Pulmonary artery endothelial cell (primary cell): ENCODE results near the gene MEGF11. TPM values are rescaled to one million over a fixed set of nuclear protein-coding genes. Genes with fewer than 3 reads are reported as not detected.

Experiments used
- DNase-seq: peaks from one replicate; pipeline ENCODE4 v3.0.0-alpha.2; 2011; ENCODE audit warnings: low read depth, low spot score
- total RNA-seq: library from RNA; depleted of rRNA; stranded (reverse); fragments of >200 nt; gene quantifications from 2 replicates; pipeline ENCODE4 v1.2.3, GENCODE V29; 2014

The MEGF11 gene
- total RNA-seq, 1 donor from 2014 or later, result under 0.01 TPM

DNA sequence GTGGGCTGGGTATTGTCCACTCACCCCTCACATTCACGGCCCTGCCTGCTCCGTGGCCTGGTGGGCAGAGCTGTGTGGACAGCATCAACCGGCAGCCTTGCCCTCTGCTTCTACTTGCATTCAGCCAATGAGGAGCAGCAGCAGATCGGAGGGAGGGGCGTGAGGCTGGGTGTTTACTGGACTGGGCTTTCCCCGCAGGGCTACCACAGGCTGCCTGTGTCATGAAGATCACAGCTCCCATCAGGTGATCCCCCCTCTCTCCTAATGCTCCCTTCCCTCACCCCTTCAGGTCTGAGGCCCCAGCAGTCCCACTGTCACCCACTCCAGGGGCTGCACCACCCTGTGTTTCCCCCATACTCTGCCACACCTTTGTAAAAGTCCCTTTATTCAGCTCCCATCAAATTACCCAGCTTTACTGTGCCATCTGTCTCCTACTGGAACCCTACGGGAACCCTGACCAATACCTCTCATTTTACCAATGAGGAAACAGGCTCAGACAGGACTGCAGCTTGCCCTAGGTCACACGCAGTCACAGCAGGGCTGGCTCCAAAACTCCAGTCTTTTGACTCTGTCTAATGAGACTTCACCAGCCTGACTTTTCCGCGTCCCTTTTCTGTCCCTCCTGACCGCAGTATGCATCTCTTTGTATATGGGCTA lies 81.1 kb downstream of the MEGF11 start:
- no peak for DNase-seq

GRCh38 chr15:66171841-66172240 lies 81.7 kb downstream of the MEGF11 start:
- no peak for DNase-seq

- DNase-seq, result no peak
Observed at GRCh38 chr15:66170716-66171115, 82.8 kb downstream of the MEGF11 start.

GRCh38 chr15:66170042-66170441 lies 83.5 kb downstream of the MEGF11 start:
- no peak for DNase-seq

- DNase-seq, result no peak
Observed at GRCh38 chr15:66169625-66170024, 83.9 kb downstream of the MEGF11 start.

DNA sequence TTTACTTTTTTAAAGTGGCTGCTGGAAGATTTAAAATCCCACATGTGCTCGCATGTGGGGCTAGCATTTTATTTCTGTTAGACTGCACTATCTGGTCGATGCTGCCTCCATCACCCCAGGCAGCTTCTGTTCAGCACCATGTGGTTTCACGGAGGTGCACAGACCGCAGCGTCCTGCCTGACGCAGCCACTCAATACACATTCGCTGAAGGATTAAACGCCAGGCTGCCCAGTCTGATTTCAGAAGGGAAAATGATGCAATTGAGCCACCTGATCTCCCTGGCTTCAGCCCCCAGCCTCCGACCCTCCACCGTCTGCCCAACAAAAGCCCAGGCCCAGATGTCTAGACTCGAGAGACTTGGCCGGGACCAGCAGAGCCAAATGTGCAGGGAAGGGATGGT lies 84.5 kb downstream of the MEGF11 start:
- DNase-seq, result no peak

DNA sequence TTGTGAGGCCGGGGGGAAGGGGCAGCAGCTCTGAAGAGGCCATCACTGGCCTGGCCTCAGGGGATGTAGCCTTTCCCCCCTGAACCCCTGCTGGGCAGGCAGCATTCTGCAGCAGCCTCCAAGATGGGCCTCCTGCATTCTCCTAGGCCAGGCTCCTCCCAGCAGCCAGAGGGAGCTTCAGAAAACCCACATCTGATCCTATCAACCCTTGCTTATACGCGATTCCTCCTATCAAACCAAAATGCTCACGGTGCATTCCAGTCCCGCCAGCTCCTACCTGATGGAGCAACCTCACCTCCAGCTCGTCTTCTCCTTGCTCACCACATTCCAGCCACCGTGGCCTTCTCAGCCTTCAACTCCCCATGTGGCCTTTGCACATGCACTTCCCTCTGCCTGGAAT lies 85.7 kb downstream of the MEGF11 start:
- no peak for DNase-seq

DNA sequence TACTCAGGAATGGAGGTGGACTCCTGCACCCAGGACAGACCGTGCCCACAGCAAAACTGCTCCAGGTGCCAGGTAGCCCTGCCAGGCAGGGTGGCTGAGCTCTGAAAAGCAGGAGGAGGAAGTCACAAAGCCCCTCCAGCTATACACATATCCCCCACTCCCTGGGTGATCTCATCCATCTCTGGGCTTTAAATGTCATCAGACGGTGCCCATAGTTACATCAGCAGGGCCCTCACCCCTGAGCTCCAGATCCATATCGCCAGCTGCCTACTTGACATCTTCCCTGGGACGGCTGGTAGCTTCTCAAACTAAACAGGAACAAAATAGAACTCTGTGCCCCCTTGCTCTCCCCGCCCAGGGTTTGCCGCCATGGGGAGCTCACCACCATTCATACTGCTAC lies 87.7 kb downstream of the MEGF11 start:
- no peak for DNase-seq

DNA sequence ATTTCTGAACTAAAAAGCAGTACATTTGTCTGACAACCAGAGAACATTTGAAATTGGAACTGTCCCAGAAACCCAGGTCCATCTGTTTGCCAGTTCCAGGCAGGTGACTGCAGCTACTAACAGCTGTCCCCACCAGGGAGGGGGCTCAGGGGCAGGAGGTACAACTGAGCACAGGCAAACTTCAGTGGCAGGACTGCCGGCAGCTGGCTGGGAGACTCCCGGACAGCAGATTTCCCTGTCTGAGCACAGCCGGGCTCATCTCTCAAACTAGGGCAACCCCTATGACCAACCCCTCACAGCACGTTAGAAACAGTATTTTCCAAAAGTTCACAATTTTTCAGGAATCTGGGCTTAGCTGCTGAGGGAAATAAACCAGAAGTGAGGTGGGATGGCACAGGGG lies 88.8 kb downstream of the MEGF11 start:
- no peak for DNase-seq

GRCh38 chr15:66163553-66163952 lies 90.0 kb downstream of the MEGF11 start:
- no peak for DNase-seq

GRCh38 chr15:66162286-66162685 lies 91.3 kb downstream of the MEGF11 start:
- DNase-seq, result no peak

- DNase-seq, result no peak
Observed at GRCh38 chr15:66161575-66162118, 91.9 kb downstream of the MEGF11 start.

DNA sequence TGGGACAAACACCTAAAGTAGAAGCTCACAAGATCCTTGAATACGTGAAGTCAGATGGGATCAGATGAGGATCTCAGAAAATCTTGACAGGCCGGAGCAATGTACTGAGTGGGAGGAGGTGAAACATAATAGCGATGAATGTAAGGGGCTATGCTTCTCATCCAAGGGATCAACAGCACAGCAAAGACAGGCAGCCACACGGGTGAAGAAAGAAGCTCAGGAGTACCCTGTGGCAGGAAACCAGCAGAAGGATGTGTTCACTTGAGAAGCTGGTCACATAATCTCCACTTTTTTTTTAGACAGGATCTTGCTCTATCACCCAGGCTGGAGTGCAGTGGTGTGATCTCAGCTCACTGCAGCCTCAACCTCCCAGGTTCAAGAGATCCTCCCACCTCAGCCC lies 92.4 kb downstream of the MEGF11 start:
- no peak for DNase-seq

DNA sequence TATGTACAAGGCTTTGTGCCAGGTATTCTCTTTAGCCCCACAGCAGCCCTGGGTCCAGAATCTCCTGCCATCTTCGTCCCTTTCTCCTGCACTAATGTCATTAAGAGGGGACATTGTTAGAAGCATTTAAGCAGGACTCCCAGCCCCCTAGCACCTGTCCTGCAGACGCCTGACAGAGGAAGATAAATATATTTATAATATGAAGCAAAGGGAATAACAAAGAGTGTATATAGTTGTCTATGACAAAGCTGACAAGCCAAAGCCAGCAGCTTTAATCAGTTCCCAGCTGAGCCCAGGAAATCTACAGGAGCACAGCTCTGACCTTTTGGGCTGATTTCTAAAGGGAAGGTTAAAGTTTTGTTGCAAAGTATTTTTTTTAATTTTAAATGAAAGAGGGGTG lies 96.0 kb downstream of the MEGF11 start:
- no peak for DNase-seq

GRCh38 chr15:66156310-66156975 lies 97.1 kb downstream of the MEGF11 start:
- no peak for DNase-seq

DNA sequence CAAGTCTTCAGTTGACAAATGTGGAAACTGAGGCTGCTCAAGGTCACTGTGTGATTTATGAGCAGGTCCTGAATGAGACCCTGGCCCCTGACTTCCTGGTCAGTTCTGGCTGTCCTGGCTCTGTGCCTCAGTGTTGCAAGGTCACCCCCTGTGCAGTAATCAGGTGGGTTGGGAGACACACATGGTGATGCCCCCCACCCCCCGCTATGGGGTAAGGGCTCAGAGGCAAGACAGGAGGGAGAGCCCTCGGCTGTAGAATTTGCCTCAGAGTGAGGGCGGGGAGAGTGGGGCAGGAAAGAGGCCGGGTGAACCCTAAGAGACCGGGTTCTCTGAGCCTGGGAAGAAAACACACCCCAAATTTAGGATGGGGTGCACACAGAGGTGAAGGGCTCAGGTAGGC lies 98.5 kb downstream of the MEGF11 start:
- no peak for DNase-seq

- no peak for DNase-seq
Observed at GRCh38 chr15:66154581-66154980, 99.0 kb downstream of the MEGF11 start.

DNA sequence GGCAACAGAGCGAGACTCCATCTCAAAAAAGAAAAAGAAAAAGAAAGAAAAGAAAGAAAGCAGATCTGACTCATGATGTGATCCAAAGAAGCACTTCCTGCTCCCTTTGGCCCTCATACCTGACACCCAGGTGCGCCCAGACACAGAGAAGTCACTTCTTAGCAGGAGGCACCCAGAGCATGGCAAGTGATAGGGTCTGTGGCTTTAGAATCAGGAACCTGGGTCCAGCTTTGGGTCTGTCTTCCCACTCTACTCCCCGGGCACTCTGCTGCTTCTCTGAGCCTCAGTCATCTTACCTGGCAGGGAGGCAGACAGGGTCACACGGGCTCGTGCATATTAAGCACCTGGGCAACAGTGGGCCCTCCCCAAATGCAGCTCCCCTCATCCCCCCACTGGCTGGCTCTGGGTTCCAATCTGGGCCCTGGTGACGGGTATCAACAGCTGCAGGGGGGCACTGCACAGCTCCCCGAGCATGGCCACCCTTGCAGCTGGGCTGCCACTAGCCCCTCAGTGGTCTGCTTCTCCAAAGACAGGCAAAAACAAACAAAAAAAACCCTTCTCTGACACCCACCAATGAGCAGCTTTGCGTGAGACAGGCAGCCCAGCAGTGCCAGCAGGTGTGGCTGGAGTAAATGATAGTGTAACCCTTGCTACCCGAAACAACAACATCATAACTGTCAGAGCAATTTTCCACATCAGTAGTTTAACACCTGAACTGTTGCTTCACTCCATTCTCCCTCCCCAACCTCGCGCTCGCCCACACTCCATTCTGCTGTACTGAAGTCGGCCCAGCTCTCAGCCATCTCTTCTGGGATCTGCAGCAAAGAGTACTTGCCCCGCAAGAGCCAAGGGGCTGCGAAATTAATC lies 99.8 kb downstream of the MEGF11 start:
- DNase-seq, result no peak

DNA sequence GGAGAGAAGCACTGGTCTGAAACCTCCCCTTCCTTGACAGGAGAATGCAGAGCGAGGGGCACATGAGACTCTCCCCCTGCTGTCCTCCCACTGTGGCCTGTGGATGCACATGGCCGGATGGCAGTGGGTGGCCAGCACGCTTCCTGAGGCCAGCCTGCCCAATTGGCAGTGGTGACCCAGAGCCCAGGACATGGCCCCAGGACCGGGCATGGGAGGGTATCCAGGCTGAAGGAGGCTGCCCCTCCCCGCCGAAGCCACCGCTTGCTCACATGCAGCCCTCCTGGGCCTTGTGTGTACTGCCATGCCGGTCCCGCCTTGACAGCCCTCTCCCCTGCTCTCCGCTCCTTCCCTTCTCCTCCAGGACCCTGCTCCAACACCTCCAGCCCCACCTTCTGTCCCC lies 100.9 kb downstream of the MEGF11 start:
- no peak for DNase-seq

DNA sequence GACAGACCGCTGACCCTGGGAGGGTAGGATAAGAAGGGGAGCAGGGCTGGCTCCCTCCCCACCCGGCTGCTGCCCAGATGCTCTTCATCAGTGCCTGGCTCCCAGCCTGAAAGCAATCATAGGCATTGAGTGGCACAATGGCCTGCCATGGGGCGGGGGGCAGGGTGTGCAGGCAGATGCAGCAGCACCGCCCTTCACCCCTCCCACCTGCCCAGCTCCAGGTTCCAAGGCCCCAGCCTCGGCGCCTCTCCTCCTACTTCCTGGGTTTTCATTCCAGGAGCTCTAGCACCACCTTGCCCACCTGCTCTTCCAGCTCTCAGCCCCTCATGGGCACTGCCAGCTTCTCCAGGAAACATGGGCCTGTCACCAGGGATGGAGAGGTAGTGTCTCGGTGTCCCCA lies 101.7 kb downstream of the MEGF11 start:
- no peak for DNase-seq

DNA sequence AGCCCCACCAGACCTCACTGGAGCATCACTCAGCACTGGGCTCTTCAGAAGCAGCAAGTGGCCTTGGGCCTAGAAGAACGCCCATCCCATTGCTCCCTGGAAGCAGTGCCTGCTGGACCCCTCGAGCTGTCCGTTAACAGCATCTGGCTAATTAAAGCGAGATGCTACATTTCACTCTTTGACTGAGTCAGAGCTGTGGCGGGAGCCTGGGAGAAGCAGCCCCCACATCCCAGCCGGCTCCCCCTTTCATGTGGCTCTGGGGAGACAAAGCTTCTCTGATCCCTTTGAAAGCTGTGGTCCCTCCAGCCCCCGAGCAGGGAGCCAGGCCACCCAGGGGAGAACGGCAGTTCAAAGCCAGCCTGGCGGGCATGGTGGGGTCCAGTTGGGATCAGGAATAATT lies 103.7 kb downstream of the MEGF11 start:
- DNase-seq, result no peak

- DNase-seq, result no peak
Observed at GRCh38 chr15:66148187-66148586, 105.4 kb downstream of the MEGF11 start.
